Neuronal stem cell (in vitro differentiated cells): ENCODE measurements around the gene STARD7.

Experiments used
- DNase-seq: peaks from one replicate; pipeline ENCODE4 v3.0.0-alpha.2; 2013; ENCODE audit warnings: low spot score
- H2AFZ ChIP-seq: one replicate; pipeline ENCODE4 v1.6.1; 2013; ENCODE audit warnings: mild to moderate bottlenecking, low read length, inconsistent platforms
- H2AK5ac ChIP-seq: 2 replicates; pipeline ENCODE4 v1.6.1; 2013; ENCODE audit warnings: low read depth, mild to moderate bottlenecking, inconsistent platforms, low read length, moderate library complexity, mixed read lengths
- H2BK120ac ChIP-seq: 2 replicates; pipeline ENCODE4 v1.6.1; 2013; ENCODE audit warnings: low read depth, mild to moderate bottlenecking, inconsistent platforms, low read length, moderate library complexity, mixed read lengths
- H2BK12ac ChIP-seq: one replicate; pipeline ENCODE4 v1.6.1; 2013; ENCODE audit warnings: low read length, inconsistent platforms
- H2BK15ac ChIP-seq: 2 replicates; pipeline ENCODE4 v1.6.1; 2013; ENCODE audit warnings: mild to moderate bottlenecking, low read length, inconsistent platforms, mixed read lengths
- H2BK5ac ChIP-seq: one replicate; pipeline ENCODE4 v1.6.1; 2013; ENCODE audit warnings: inconsistent platforms, mild to moderate bottlenecking, low read length, moderate library complexity
- H3K14ac ChIP-seq: one replicate; pipeline ENCODE4 v1.6.1; 2013; ENCODE audit warnings: low read length, inconsistent platforms
- H3K18ac ChIP-seq: 2 replicates; pipeline ENCODE4 v1.6.1; 2013; ENCODE audit warnings: low read length, inconsistent platforms
- H3K23ac ChIP-seq: 2 replicates; pipeline ENCODE4 v1.6.1; 2013; ENCODE audit warnings: low read depth, mild to moderate bottlenecking, mixed read lengths, low read length, inconsistent platforms; ENCODE audit not compliant: poor library complexity
- H3K27ac ChIP-seq: replicated peaks from 3 replicates; pipeline ENCODE4 v1.5.1; 2013; ENCODE audit warnings: low read length, inconsistent platforms
- H3K27me3 ChIP-seq, 3 experiments: 2 replicates each; pipeline ENCODE4 v1.6.1; 2013; ENCODE audit warnings: low read length in 3 of 3, mild to moderate bottlenecking in 2 of 3, inconsistent platforms in 1 of 3, low read depth in 1 of 3, mixed read lengths in 1 of 3, moderate library complexity in 1 of 3; ENCODE audit not compliant: control insufficient read depth in 3 of 3, insufficient read depth in 3 of 3
- H3K36me3 ChIP-seq, 2 donors: replicated peaks in 1 of 2; 2 replicates each; pipeline ENCODE4 v1.6.1; 2013; ENCODE audit warnings: low read length in 2 of 2; ENCODE audit not compliant: control insufficient read depth in 2 of 2, insufficient read depth in 2 of 2
- H3K4ac ChIP-seq: 2 replicates; pipeline ENCODE4 v1.6.1; 2013; ENCODE audit warnings: inconsistent platforms, mild to moderate bottlenecking, low read length, moderate library complexity
- H3K4me1 ChIP-seq, 2 donors: 1 replicate in 1 of 2; 2 replicates in 1 of 2; pipeline ENCODE4 v1.6.1; 2013; ENCODE audit warnings: low read length in 2 of 2, low read depth in 1 of 2; ENCODE audit not compliant: control insufficient read depth in 2 of 2, insufficient read depth in 1 of 2
- H3K4me2 ChIP-seq: one replicate; pipeline ENCODE4 v1.6.1; 2013; ENCODE audit warnings: mild to moderate bottlenecking, low read length, inconsistent platforms; ENCODE audit not compliant: insufficient read depth, poor library complexity, severe bottlenecking
- H3K4me3 ChIP-seq, 2 donors: 2 replicates each; pipeline ENCODE4 v1.5.1; 2013; ENCODE audit warnings: low read length in 2 of 2, mild to moderate bottlenecking in 2 of 2, inconsistent platforms in 1 of 2, moderate library complexity in 1 of 2
- H3K79me1 ChIP-seq: one replicate; pipeline ENCODE4 v1.6.1; 2013; ENCODE audit warnings: low read depth, mild to moderate bottlenecking, inconsistent platforms, low read length, moderate library complexity
- H3K9ac ChIP-seq: one replicate; pipeline ENCODE4 v1.6.1; 2013; ENCODE audit warnings: mild to moderate bottlenecking, low read depth, low read length, inconsistent platforms; ENCODE audit not compliant: poor library complexity
- H3K9me3 ChIP-seq, 2 donors: replicated peaks in 1 of 2; 2 replicates each; pipeline versions ENCODE3 to v1.6.1; 2013; ENCODE audit warnings: low read length in 2 of 2, mild to moderate bottlenecking in 2 of 2, inconsistent platforms in 1 of 2, low read depth in 1 of 2, mixed read lengths in 1 of 2, moderate library complexity in 1 of 2; ENCODE audit not compliant: control insufficient read depth in 2 of 2, insufficient read depth in 1 of 2
- H4K8ac ChIP-seq: one replicate; pipeline ENCODE4 v1.6.1; 2013; ENCODE audit warnings: low read depth, mild to moderate bottlenecking, inconsistent platforms, low read length, moderate library complexity
- H4K91ac ChIP-seq: one replicate; pipeline ENCODE4 v1.6.1; 2013; ENCODE audit warnings: low read length, low read depth, mild to moderate bottlenecking, inconsistent platforms; ENCODE audit not compliant: poor library complexity
- WGBS, 2 donors: extraction: QIAGEN DNeasy Blood & Tissue Kit; methylation state at CpG; one replicate each; pipeline ENCODE4 v1.1.7; 2013; ENCODE audit warnings: missing lambda C conversion rate in 2 of 2, mixed read lengths in 1 of 2; ENCODE audit not compliant: insufficient read length in 2 of 2, insufficient replicate concordance in 1 of 2; ENCODE audit errors: extremely low coverage in 2 of 2; 5-methylcytosine and 5-hydroxymethylcytosine counted together

STARD7 gene

DNA sequence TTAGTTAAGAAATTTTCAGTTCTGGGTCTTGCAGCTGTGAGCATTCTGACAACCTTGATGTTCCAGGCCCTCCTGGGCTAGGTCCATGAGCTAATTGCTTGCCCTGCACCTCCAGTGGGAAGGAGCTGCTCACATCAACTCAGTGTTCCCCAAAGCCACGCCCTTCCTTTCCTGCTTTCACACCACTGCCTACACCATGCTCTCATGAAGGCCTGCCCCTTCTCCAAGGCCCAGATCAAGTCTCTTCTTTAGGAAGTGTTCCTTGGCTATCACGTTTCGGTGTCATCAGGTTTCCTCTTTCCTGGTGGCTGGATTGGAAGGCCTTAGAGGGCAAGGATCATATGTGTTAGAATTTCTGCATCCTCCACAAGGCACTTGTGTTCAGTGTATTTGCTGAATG lies 38.4 kb upstream of the STARD7 start:
- H4K91ac ChIP-seq, result no peak overlapping the region
- no peaks in the 10 kb centered on the region for H3K27me3 ChIP-seq
- no peak overlapping the region for H3K4ac ChIP-seq
- no peak overlapping the region for H2BK120ac ChIP-seq
- no peaks in the 10 kb centered on the region for H3K79me1 ChIP-seq
- no peak overlapping the region for H2AK5ac ChIP-seq
- H2BK15ac ChIP-seq, result no peak overlapping the region
- H3K36me3 ChIP-seq, result peaks cover 5 to 12% of the 10 kb centered on the region in 2 donors
- no CpG with 5 or more reads among the region's 3 CpGs for WGBS, 2 donors
- H3K14ac ChIP-seq, result no peak overlapping the region
- no peak overlapping the region for H2AFZ ChIP-seq
- peaks cover 5 to 7% of the 10 kb centered on the region in 2 donors for H3K4me1 ChIP-seq
- no peak overlapping the region for H2BK12ac ChIP-seq
- no peak overlapping the region for H3K27ac ChIP-seq
- H3K23ac ChIP-seq, result no peak overlapping the region
- H4K8ac ChIP-seq, result no peak overlapping the region
- no peak overlapping the region for H3K4me3 ChIP-seq
- H2BK5ac ChIP-seq, result no peak overlapping the region
- H3K9me3 ChIP-seq, result peaks cover 2 to 3% of the 10 kb centered on the region in 2 donors
- H3K4me2 ChIP-seq, result no peak overlapping the region
- no peak overlapping the region for H3K9ac ChIP-seq
- no peak overlapping the region for H3K18ac ChIP-seq
- DNase-seq, result no peak

DNA sequence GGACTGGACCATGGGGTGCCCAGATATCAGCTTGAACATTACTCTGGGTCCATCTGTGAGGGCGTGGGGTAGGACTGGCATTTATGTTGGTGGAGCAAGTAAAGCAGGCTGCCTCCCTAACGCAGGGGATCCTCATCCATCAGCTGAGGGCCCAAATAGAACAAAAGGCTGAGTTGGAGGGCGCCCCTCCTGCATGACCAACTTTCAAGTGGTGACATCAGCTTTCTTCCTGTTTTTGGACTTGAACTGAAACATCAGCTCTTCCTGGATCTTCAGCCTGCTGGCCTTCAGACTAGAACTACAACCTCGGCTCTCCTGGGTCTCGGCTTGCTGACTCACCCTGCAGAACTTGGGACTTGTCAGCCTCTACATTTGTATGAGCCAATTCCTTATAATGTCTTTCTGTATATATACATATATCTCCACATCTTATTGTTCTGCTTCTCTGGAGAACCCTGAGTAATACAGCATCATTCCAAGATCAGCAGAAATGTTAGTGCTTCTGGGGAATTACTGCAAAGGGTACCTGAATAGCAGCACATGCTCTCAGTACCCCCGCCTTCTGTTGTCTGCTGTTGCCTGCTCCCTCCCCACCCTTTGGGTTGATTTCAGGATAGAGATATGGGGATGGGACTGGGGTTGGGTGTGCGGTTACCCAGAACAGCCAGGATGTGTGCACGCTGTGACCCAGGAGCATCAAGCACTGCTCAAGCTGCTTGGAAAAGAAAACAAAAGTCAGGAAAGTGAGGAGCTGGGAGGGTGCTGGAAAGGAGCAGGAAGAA lies 37.2 kb upstream of the STARD7 start:
- DNase-seq, result no peak
- H4K8ac ChIP-seq, result no peak overlapping the region

DNA sequence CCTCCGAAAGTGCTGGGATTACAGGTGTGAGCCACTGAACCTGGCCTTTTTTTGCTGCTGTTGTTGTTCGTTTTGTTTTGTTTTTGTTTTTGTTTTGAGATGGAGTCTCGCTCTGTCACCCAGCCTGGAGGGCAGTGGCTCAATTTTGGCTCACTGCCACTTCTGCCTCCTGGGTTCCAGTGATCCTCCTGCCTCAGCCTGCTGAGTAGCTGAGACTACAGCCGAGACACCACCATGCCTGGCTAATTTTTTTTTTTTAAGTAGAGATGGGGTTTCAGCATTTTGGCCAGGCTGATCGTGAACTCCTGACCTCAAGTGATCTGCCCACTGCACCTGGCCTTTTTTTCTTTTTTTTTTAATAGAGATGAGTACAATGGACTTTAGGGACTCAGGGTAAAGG lies 35.2 kb upstream of the STARD7 start:
- Histone ChIP-seq H3K4me2 (no peak overlapping the region), H2BK120ac (no peak overlapping the region), H3K27ac (no peak overlapping the region), H2BK15ac (no peak overlapping the region), H3K27me3 (no peaks in the 10 kb centered on the region), H3K23ac (no peak overlapping the region), H3K9me3 (peaks cover 2 to 3% of the 10 kb centered on the region in 2 donors), H3K18ac (no peak overlapping the region), H3K79me1 (no peaks in the 10 kb centered on the region), H2BK5ac (no peak overlapping the region), H4K91ac (no peak overlapping the region), H3K36me3 (peaks cover 0 to 2% of the 10 kb centered on the region in 2 donors), H2AK5ac (no peak overlapping the region), H2AFZ (no peak overlapping the region), H2BK12ac (no peak overlapping the region), H3K4me3 (no peak overlapping the region), H3K4ac (no peak overlapping the region), H3K9ac (no peak overlapping the region), H3K4me1 (peaks cover 0 to 3% of the 10 kb centered on the region in 2 donors), H4K8ac (no peak overlapping the region), H3K14ac (no peak overlapping the region)
- WGBS, 2 donors, result no CpG with 5 or more reads among the region's 5 CpGs
- DNase-seq, result no peak

More for the DNA sequence above, 37.2 kb upstream of the STARD7 start:
- no peak overlapping the region for H2AFZ ChIP-seq
- peaks cover 0 to 3% of the 10 kb centered on the region in 2 donors for H3K4me1 ChIP-seq
- H3K9me3 ChIP-seq, result peaks cover 2 to 3% of the 10 kb centered on the region in 2 donors
- H3K14ac ChIP-seq, result no peak overlapping the region
- H3K4ac ChIP-seq, result no peak overlapping the region
- no peak overlapping the region for H2BK15ac ChIP-seq
- no peak overlapping the region for H3K4me3 ChIP-seq
- H3K36me3 ChIP-seq, result peaks cover 5 to 9% of the 10 kb centered on the region in 2 donors
- H3K27ac ChIP-seq, result no peak overlapping the region
- H2AK5ac ChIP-seq, result no peak overlapping the region
- no peak overlapping the region for H3K23ac ChIP-seq
- no CpG with 5 or more reads among the region's 8 CpGs for WGBS, 2 donors
- H3K9ac ChIP-seq, result no peak overlapping the region
- H2BK12ac ChIP-seq, result no peak overlapping the region
- no peaks in the 10 kb centered on the region for H3K79me1 ChIP-seq
- H3K27me3 ChIP-seq, result no peaks in the 10 kb centered on the region
- no peak overlapping the region for H2BK5ac ChIP-seq
- no peak overlapping the region for H3K18ac ChIP-seq
- no peak overlapping the region for H2BK120ac ChIP-seq
- H3K4me2 ChIP-seq, result no peak overlapping the region
- no peak overlapping the region for H4K91ac ChIP-seq

DNA sequence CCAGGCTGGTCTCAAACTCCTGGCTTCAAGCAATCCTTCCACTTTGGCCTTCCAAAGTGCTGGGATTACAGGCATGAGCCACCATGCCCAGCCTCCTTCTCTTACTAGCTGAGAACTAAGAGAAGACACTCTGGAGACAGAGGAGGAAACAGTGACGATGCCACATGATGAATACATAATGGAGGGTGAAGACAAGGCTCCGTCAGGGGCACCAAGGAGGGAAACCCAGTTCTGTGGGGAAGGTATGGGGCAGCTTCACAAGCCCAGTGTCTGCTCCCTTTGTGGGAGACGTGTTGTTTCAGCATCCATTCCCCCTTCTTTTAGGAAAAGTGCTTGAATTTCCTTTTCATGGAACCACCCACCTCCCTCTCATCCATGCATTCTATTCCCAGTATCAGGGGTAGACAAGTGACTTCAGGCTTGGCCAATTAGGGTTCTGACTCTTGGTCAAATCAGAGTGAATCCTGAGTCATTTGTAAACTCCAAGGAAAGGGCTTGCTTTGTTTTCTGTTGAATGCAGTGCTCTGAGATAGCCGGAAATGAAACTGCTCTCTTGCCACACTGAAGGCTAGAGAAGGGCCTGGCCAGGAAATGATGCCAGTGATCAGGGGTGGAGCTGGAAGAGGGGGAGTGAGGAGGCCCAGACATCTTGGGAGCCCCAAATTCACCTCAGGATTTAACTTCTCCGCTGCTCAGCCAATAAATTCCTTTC lies 33.4 kb upstream of the STARD7 start:
- no peak overlapping the region for H3K4me2 ChIP-seq
- WGBS, 2 donors, result no CpG with 5 or more reads among the region's 5 CpGs

More for the DNA sequence above, 33.4 kb upstream of the STARD7 start:
- Histone ChIP-seq H3K9ac (no peak overlapping the region), H3K18ac (no peak overlapping the region), H3K79me1 (no peaks in the 10 kb centered on the region), H4K91ac (no peak overlapping the region), H3K27me3 (no peaks in the 10 kb centered on the region), H4K8ac (no peak overlapping the region), H3K27ac (no peak overlapping the region), H3K36me3 (peaks cover 0 to 2% of the 10 kb centered on the region in 2 donors), H3K14ac (no peak overlapping the region), H2BK12ac (no peak overlapping the region), H3K4me1 (peaks cover 0 to 3% of the 10 kb centered on the region in 2 donors), H2BK5ac (no peak overlapping the region), H2BK15ac (no peak overlapping the region), H3K4me3 (no peak overlapping the region), H3K23ac (no peak overlapping the region), H2AK5ac (no peak overlapping the region), H2AFZ (no peak overlapping the region), H3K4ac (no peak overlapping the region), H3K9me3 (peaks cover 2 to 3% of the 10 kb centered on the region in 2 donors), H2BK120ac (no peak overlapping the region)
- DNase-seq, result no peak
